Measurements from ENCODE around the gene BANF1.

DNA sequence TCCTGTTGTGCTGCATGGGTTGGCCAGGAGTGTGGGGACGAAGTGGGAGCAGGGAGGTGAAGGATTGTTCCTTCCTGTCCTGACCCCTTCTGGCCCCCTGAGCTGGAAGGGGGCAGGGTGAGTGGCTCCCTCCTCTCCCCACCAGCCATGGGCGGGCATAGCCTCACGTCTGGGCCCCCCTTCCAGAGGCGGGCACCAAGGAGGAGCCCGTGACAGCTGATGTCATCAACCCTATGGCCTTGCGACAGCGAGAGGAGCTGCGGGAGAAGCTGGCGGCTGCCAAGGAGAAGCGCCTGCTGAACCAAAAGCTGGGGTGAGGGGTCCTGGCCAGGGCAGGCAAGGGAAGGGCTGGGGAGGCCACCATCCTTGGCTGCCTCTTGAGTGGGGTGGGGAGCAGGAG, 37.4 kb upstream of the BANF1 start:
- no peak for TF ChIP-seq POLR2A (IDR thresholded peaks at IDR 0.05; ENCODE audit: low read length)
- TF ChIP-seq GATA1 (IDR thresholded peaks at IDR 0.05; ENCODE audit: low read depth, low read length) = no peak

All from erythroblast (primary cell).